ENCODE results near the gene SLC13A2. TPM values are rescaled to one million over a fixed set of nuclear protein-coding genes. Genes with fewer than 3 reads are reported as not detected.

Gene SLC13A2
- total and polyA plus RNA-seq, 9 of the 15 experiments (the other 6 are each of a cell fraction or from before 2014, with no cell fraction given), result 0.13 TPM; not detected in 8

DNA sequence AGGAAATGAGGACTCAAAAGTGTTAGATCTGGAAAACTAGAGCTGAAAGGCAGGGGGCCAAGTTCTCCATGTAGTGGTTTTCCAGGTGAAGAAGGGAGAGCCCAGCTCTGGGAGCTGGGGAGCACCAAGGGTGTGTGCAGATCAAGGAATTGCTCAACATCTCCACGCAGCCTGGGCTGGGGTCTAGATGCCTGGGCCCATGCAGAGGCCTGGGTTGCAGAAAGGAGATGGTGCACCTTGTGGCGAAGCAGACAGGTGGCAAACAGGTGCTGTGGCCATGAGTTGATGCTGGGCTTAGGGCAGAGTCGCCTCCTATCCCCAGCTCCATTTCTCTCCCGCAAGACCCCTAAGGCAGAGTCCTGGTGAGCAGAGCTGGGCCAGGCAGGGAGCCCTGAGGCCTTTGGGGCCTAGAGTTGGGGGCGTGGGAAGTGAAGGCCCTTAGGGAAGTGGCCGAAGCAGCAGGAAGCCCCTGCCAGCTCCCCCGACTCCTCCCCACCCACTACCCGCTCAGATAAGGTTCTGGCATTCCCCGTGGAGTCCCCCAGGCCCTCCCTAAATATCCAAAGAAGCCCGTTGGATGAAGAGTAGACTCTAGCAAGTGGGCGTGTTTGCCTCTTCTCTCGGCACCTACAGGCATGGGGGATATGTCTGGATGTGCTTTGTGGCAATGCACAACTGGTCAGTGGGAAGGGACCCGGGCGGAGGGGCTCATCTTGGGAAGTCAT is 33.5 kb downstream of the SLC13A2 start:
- Histone ChIP-seq H4K20me1 (replicated peaks; ENCODE audit: control insufficient read depth, insufficient read depth, low read length) (peaks cover 11% of the 10 kb centered on the region), H3K79me2 (ENCODE audit: control insufficient read depth, insufficient read depth, low read length) (no peaks in the 10 kb centered on the region), H3K27ac (ENCODE audit: extremely low read depth, low read depth, low read length) (no peak overlapping the region), H3K4me1 (replicated peaks in 1 of 2; ENCODE audit: control insufficient read depth in 2 of 2, insufficient read depth in 2 of 2, low read length in 2 of 2) (peaks cover 0 to 9% of the 10 kb centered on the region in 2 experiments; a peak in 1 of 5 replicates), H3K9ac (ENCODE audit: insufficient read depth in 1 of 2, low read depth in 2 of 2, low read length in 2 of 2) (no peak overlapping the region), H3K4me2 (ENCODE audit: insufficient read depth, low read length) (no peak overlapping the region), H2AFZ (ENCODE audit: low read depth, low read length) (no peak overlapping the region), H3K4me3 (no peak overlapping the region), H3K9me3 (replicated peaks; ENCODE audit: control insufficient read depth, insufficient read depth, low read depth, low read length) (no peaks in the 10 kb centered on the region), H3K9me1 (ENCODE audit: control insufficient read depth, insufficient read depth, low read length) (no peaks in the 10 kb centered on the region), H3K36me3 (ENCODE audit: control insufficient read depth, insufficient read depth, low read length) (no peaks in the 10 kb centered on the region), H3K27me3 (ENCODE audit: control insufficient read depth in 2 of 2, insufficient read depth in 2 of 2, low read length in 2 of 2) (peaks cover 32 to 55% of the 10 kb centered on the region in 2 experiments)
- CTCF ChIA-PET (ENCODE audit: low intra/inter-chr PET ratio), result no interaction called here
- POLR2A ChIA-PET, result interaction anchor here (0.6 to 0.7 kb wide), 2 partner anchors 69 to 972 kb away, joined by 3 read pairs; no protein-coding TSS in a partner anchor
- intact Hi-C loops (cut with micrococcal nuclease) (no loop called here), in situ Hi-C loops (cut with MboI) (no loop called here)
- 0 out of 2 replicates have a peak, but pooled peaks have one; percentile 21 for TF ChIP-seq CEBPB (tag; IDR thresholded peaks at IDR 0.05)
- no peak for TF ChIP-seq YBX1 (IDR thresholded peaks at IDR 0.05)
- TF ChIP-seq TAL1 (IDR thresholded peaks at IDR 0.05), result no peak
- ATAC-seq, result no peak
- no peak for DNase-seq (ENCODE audit: extremely low read depth in 1 of 4, low spot score in 3 of 4)
- FAIRE-seq, result no peak
- 4% methylated on average over 13 of the region's 14 CpGs for WGBS (ENCODE audit: insufficient coverage, low coverage, missing lambda C conversion rate)
- BruUV-seq (replicated peaks), result no TSS peak

DNA sequence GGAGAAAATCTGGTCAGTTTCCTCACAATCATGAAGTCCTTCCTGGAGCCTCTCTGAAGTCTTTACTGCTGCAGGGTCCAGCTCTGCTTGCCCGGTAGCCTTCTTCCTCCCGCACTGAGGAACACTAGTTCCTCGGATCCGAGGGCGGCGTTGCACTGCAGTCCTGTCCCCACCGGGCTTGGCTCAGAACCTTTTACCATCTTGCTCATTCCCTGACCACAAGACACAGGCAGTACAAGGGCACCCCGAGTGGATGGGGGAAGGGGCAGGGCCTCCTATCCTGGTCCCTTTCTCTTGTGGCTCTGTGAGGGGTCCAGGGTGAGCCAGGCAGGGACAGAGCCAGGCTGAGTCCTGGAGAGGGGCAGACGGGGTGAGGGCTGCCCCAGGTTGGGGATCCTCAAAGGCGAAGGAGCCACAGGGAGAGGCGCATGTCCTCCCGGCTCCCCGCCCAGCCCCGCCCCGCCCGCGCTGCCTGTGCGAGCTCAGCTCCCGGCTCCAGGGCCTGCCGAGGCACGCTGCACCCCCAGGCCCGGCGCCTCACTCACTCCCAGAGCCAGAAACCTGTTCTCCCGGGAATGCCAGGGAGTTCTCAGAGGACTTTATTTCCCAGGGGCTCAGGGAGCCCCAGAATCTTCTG is 34.2 kb downstream of the SLC13A2 start:
- Histone ChIP-seq H3K27me3 (ENCODE audit: control insufficient read depth in 2 of 2, insufficient read depth in 2 of 2, low read length in 2 of 2) (peaks cover 32 to 60% of the 10 kb centered on the region in 2 experiments), H3K4me2 (ENCODE audit: insufficient read depth, low read length) (no peak overlapping the region), H3K9me3 (replicated peaks; ENCODE audit: control insufficient read depth, insufficient read depth, low read depth, low read length) (no peaks in the 10 kb centered on the region), H3K9me1 (ENCODE audit: control insufficient read depth, insufficient read depth, low read length) (no peaks in the 10 kb centered on the region), H3K4me1 (replicated peaks in 1 of 2; ENCODE audit: control insufficient read depth in 2 of 2, insufficient read depth in 2 of 2, low read length in 2 of 2) (peaks cover 0 to 9% of the 10 kb centered on the region in 2 experiments; a peak in 1 of 5 replicates), H3K27ac (ENCODE audit: extremely low read depth, low read depth, low read length) (no peak overlapping the region), H3K4me3 (no peak overlapping the region), H4K20me1 (replicated peaks; ENCODE audit: control insufficient read depth, insufficient read depth, low read length) (peaks cover 16% of the 10 kb centered on the region), H3K36me3 (ENCODE audit: control insufficient read depth, insufficient read depth, low read length) (no peaks in the 10 kb centered on the region), H2AFZ (ENCODE audit: low read depth, low read length) (no peak overlapping the region), H3K79me2 (ENCODE audit: control insufficient read depth, insufficient read depth, low read length) (no peaks in the 10 kb centered on the region), H3K9ac (ENCODE audit: insufficient read depth in 1 of 2, low read depth in 2 of 2, low read length in 2 of 2) (no peak overlapping the region)
- FAIRE-seq (no peak), DNase-seq (ENCODE audit: extremely low read depth in 1 of 4, low spot score in 3 of 4) (peak in 2 of 4 experiments; percentile 50), ATAC-seq (peak; percentile 47)
- in situ Hi-C loops (cut with MboI) (no loop called here), intact Hi-C loops (cut with micrococcal nuclease) (no loop called here)
- WGBS (ENCODE audit: insufficient coverage, low coverage, missing lambda C conversion rate), result 0% methylated on average over 11 of the region's 24 CpGs
- no TSS peak for BruUV-seq (replicated peaks)
- ChIA-PET CTCF (ENCODE audit: low intra/inter-chr PET ratio) (no interaction called here), POLR2A (interaction anchor here (0.6 to 0.7 kb wide), 3 partner anchors 28 to 971 kb away, joined by 3 to 4 read pairs (median 3); no protein-coding TSS in a partner anchor)
- TF ChIP-seq ZNF146 (CRISPR knock-in tag; IDR thresholded peaks at IDR 0.05; ENCODE audit: unreplicated experiment), result no peak
- no peak for TF ChIP-seq HDAC8 (tag; IDR thresholded peaks at IDR 0.05)
- TF ChIP-seq, protein P1, sequence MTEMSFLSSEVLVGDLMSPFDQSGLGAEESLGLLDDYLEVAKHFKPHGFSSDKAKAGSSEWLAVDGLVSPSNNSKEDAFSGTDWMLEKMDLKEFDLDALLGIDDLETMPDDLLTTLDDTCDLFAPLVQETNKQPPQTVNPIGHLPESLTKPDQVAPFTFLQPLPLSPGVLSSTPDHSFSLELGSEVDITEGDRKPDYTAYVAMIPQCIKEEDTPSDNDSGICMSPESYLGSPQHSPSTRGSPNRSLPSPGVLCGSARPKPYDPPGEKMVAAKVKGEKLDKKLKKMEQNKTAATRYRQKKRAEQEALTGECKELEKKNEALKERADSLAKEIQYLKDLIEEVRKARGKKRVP (CRISPR knock-in tag; IDR thresholded peaks at IDR 0.05), result no peak
- TF ChIP-seq PYGO2 (tag; IDR thresholded peaks at IDR 0.05), result no peak
- no peak for TF ChIP-seq RNF2 (IDR thresholded peaks at IDR 0.05)
- TF ChIP-seq CBX5 (IDR thresholded peaks at IDR 0.05; ENCODE audit: borderline replicate concordance, low read depth), result no peak
- TF ChIP-seq, protein P2, sequence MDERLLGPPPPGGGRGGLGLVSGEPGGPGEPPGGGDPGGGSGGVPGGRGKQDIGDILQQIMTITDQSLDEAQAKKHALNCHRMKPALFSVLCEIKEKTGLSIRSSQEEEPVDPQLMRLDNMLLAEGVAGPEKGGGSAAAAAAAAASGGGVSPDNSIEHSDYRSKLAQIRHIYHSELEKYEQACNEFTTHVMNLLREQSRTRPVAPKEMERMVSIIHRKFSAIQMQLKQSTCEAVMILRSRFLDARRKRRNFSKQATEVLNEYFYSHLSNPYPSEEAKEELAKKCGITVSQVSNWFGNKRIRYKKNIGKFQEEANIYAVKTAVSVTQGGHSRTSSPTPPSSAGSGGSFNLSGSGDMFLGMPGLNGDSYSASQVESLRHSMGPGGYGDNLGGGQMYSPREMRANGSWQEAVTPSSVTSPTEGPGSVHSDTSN (CRISPR knock-in tag; IDR thresholded peaks at IDR 0.05; ENCODE audit: low read depth), result no peak
- TF ChIP-seq, protein P2 (tag; conservative IDR thresholded peaks at IDR 0.05; ENCODE audit: low read depth), result no peak
- TF ChIP-seq GATAD2A (IDR thresholded peaks at IDR 0.05), result no peak
- no peak for TF ChIP-seq ARID2 (IDR thresholded peaks at IDR 0.05)
